ENCODE measurements around the gene NFATC1.
"Not testable (repeated sequence)": the region's sequence is repeated elsewhere in the genome, so short reads cannot be mapped to it uniquely, and the experiment has no call there.

NFATC1 gene

GRCh38 chr18:79375441-79376154, 20.1 kb upstream of the NFATC1 start:
- no peak for DNase-seq

DNA sequence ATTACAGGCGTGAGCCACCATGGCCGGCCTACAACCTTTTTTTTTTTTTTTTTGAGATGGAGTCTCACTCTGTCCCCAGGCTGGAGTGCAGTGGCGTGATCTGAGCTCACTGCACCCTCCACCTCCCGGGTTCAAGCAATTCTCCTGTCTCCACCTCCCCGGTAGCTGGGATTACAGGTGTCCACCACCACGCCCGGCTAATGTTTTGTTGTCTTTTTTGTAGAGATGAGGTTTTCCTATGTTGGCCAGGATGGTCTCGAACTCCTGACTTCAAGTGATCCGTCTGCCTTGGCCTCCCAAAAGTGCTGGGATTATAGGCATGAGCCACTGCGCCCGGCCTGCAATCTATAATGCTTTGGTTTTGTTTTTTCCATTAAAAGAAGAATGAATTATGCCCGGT, 19.1 kb upstream of the NFATC1 start:
- not testable (repeated sequence) for DNase-seq

- peak in 6 of 58 donors; percentile 20 to 49 (median 36) for DNase-seq
Observed at GRCh38 chr18:79377187-79377891, 18.4 kb upstream of the NFATC1 start.

DNA sequence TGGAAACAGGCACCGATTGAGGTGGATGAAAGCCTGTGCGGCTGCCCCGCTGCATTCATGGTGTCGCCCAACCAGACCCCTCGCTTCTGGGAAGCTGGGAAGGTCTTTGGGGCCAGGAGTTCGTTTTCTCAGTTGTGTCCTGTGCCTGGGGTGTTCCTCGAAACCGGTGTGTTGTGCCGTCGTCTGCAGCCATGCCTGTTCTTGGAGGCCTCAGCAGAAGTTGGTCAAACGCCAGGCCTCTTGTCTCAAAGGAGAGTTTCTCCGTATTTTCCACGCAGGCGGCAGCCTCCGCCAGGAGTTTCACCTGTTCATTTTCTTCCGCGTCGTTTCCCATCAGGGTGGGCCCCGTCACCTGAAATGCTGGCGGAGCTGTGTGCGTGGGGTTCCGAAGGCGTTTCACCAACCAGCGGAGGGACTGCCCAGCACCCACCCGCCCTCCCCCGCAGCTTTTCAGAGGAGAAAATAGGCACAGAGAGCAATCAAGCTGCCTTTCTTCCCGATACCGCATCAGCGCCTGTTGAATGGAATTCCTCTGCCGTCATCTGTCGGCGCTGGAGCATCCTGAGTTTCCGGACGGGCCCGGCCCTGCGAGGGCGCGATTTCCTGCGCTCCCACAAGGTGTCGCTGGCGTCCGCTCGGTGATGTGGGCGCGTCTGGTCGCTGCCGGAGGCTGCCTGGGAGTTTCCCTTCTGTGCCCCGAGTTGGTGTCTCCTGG, 17.0 kb upstream of the NFATC1 start:
- DNase-seq = peak in 56 of 58 donors; percentile 23 to 86 (median 68)

GRCh38 chr18:79379251-79379905, 16.4 kb upstream of the NFATC1 start:
- DNase-seq = no peak

DNA sequence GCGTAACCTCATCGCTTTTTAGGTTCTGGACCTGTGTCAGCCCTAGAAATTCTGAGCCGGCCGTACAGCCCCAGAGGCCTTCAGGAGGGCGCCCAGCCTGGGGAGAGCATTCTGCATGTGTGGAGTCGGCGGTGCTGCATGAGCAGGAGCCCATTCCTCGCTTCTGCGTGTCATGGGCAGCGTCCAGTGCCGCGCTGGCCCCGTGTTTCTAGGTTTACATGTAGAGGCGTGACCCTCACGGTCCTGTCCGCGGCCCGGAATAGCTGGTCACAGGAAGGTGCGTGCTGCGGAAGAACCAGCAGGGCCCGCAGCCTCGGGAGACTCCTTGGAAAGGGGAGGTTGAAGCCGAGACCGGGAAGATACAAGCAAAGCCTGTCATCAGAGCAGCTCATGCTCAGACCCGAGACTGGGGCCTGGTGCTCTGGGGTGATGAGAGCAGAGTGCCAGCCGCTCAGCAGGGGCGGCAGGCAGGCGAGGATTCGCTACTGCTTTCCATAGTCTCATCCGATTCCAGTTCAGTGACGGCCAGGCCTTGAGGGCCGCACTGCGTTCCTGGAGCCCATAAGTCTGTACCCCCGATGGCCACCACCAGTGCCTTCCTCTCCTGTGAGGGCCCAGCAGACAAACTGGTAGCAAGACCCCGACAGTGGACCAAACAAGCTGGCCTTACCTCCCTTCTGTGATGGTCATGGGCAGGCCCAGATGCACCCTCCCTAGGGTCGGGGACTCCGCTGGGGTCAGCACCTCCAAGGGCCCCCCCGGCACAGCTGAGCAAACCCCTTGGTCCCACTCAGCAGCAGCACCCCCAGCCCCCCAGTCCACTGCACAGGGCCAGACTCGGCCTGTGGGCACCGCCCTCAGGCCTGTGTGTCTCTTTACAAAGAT, 15.6 kb upstream of the NFATC1 start:
- no peak for DNase-seq

GRCh38 chr18:79380816-79381806, 14.6 kb upstream of the NFATC1 start:
- peak in 47 of 58 donors; percentile 10 to 86 (median 55) for DNase-seq

GRCh38 chr18:79381811-79382311, 13.9 kb upstream of the NFATC1 start:
- DNase-seq = no peak

- no peak for DNase-seq
Observed at GRCh38 chr18:79382681-79383387, 12.9 kb upstream of the NFATC1 start.

DNA sequence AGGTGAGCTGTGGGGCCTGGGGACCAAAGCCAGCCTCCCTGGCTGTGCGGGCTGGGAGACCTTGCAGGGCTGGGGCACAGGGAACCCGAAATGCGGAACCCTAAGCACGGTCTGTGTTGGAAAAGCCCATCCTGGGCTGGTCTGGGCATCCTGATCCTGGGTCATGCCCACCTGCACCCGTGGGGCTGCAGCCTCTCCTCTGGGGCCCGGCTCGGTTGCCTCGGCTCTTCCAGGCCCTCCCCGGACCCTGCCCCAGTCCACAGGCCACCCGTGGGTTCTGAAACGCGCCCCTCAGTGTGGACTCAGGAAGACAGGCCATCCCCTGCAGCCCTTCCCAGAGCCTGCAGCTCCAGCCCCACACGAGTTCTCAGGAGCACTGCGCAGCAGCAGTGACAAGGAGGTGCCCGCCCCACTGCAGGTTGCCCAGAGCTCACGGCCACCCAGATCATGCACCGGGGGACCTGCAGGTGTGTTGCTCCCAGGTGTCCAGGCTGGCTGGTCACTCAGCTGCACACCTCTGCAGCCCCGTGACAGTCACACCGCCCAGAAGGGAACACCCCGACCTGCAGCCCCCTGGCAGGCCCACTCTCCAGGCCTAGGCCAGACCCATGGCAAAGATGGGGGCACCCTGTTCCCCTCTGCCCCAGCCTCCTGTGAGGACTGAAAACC, 12.2 kb upstream of the NFATC1 start:
- no peak for DNase-seq

GRCh38 chr18:79384151-79384807, 11.5 kb upstream of the NFATC1 start:
- DNase-seq = no peak

- DNase-seq = no peak
Observed at GRCh38 chr18:79384834-79385233, 10.9 kb upstream of the NFATC1 start.

GRCh38 chr18:79385326-79385707, 10.4 kb upstream of the NFATC1 start:
- DNase-seq = no peak

DNA sequence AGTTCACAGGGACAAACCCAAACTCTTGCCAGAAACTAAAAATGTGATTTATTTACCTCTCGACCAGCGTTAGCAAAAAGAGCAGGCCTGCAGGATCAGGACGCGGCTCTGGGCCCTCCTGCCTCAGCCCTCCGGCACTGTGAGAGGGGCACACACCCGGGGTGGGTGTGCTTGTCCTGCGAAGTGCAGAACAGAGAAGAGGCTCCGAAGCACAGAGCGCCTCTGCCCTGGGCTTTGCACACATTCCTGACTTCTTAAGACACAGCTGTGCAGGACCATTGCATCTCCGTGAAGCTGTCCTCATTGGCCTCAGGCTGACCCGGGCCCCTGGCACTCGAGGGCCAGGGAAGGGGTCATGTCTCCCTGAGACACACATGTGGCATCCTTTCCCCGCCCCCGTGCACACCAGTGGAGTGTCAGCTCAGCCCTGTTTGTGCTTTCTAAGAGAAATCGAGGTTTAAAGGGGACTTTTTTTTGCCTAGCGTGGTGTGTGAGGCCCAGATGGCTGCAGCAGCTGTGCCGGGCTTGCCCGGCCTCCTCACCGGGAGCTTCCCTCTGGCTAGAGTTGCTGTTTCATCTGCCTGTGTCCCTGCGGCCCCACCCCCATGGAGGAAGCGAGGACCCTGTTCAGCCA, 9.9 kb upstream of the NFATC1 start:
- DNase-seq = no peak

DNA sequence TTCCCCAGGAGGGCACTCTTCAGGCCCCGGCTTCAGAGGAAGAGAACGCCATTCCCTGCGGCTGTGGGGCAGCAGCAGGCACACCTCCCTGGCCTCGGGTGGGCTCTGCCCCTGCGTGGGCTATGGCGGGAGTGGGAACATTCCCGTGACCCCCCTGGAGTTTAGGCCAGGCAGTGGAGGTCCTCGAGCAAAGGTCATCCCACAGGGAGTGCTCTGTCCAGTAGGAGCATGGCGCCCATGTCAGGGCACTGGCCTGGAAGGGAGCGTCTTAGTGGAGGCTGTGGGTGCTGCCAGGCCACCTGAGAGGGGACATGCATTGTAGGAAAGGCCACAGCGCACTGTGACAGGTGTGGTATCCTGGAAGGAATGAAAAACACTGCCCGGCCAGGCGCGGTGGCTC, 9.2 kb upstream of the NFATC1 start:
- no peak for DNase-seq

DNA sequence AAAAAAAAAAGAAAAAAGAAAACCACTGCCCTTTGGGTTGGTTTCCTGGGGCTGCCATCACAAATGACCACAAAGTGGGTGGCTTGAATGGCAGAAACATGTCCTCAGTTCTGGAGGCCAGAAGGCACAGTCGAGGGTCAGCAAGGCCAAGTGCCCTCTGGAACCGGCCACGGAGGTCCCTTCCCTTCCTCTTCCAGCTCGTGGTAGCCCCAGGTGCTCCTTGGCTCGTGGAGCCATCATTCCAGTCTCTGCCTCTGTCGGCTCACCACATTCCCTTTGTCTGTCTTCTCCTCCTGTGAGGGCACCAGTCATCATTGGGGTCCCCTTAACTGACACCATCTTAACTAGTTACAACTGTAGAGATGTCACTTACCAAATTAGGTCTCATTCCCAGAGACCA, 8.5 kb upstream of the NFATC1 start:
- DNase-seq = no peak

DNA sequence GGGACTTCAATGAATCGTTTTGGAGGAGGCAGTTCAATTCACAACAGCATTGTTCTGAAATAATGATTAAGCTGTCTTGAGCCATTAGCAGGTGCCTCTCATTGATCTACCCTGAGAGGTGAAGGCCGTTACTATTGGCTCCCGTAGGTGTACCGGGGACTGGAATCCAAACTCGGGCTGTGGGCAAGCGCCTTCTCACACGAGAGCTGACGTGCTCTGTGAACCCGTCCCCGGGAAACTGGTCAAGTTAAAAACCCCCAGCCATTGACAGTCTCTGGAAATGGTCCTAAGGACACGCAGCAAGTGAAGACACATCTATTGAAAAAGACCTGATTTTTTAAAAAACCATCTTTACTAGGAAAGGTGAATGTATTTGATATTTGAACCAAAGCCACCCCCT, 8.1 kb upstream of the NFATC1 start:
- DNase-seq = no peak

Measured in anterior cingulate cortex (tissue), 58 donors.